SH-SY5Y (cell line): ENCODE measurements around the gene ROBO1.

Source experiments
- GATA2 ChIP-seq: IDR thresholded peaks from 2 replicates; pipeline ENCODE4 v1.6.1; 2011; ENCODE audit warnings: mild to moderate bottlenecking, low read depth, low read length
- GATA3 ChIP-seq: IDR thresholded peaks from 2 replicates; pipeline ENCODE4 v1.6.1; 2011; ENCODE audit warnings: low read depth, mild to moderate bottlenecking, low read length, moderate library complexity

ROBO1 gene

DNA sequence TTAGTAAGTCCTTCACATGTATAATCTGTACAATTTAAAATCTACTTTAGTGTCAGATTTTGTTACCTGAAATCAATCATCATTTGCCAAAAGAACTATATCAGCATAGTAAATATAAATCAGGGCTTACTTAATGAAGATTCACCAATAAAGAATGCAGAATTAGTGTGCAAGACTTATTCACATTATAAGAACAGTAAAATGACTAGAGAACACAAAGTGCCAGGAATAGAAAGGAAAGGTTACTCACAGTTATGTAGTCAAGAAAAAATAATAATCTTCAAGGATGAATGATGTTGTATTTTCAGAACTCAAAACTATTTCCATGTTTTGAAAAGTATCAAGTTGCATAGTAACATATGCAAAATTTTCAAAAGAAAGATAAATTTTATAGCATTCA, 891.9 kb downstream of the ROBO1 start:
- TF ChIP-seq GATA2 (no peak), GATA3 (no peak)

DNA sequence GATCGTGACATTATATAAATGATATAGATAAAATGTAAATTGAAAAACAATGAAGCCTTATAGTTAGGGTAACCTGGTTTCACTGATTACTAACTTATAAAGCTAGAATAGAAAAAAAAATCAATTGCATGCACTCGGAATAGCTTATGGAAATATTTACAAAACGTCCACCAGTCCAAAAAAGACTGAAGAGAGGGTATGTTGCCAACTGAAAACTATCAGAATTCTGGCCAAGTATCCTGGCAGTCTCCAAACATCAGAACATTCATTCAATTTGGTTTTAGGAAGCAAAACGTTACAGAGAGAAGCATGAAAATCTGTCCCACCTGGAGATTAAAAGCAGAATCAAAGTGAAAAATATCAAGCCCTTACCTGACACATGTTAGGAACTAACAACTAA, 892.4 kb downstream of the ROBO1 start:
- TF ChIP-seq GATA2 = no peak
- TF ChIP-seq GATA3 = no peak

DNA sequence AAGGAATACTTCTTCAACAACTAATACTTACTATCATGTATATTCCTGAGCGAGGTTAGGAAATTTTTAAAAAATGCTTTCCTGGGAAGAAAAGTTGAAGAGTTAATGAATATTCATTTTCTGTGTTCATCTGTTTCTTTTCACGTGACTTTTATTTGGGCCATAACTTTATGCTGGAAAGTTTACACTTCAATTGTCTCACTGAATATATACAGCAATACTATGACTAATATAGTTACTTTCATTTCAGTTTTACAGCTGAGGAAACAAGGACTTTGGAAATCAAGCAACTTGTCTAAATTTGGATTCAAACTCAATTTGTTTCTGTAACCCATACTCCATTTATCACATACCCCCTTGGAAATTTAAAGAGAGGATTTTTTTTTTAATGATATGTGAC, 894.2 kb downstream of the ROBO1 start:
- TF ChIP-seq GATA3 (no peak), GATA2 (no peak)

DNA sequence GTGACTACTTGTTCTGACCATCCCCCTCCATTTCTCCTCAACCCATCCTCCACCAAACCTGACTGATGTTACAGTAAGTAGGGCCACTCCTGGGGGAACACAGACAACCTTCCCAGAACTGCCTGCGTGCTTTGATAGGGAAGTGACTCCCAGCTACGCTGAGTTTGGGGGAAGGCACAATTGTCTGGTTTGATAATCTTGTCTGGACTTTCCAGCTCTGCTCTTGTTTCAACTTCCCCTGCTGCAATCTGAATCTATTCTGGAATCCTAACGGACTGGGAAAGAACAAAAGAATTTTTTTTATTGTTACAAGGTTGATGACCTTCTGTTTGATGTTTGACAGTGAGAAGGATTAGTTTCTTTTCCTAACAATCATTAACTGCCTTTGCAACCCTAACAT, 895.6 kb downstream of the ROBO1 start:
- TF ChIP-seq GATA2 = no peak
- no peak for TF ChIP-seq GATA3

DNA sequence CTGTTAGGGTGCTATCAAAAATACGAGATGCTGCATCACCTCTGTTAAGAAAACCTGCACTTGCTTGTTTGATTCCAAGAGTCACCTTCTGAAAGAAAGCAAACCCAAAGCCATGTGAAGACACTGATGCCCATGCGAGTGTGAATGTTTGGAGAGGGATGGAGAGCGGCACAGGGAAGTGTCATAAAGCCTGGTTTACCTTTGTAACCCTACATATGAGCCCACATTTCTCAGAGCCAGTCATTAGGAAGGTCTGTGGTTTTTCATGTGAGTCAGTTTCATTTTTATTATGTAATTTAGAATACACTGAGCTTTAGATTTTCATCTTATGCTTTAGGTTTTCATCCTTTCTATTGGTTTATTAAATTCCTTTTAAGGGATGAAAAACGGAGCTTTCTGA, 896.8 kb downstream of the ROBO1 start:
- no peak for TF ChIP-seq GATA2
- TF ChIP-seq GATA3 = no peak

DNA sequence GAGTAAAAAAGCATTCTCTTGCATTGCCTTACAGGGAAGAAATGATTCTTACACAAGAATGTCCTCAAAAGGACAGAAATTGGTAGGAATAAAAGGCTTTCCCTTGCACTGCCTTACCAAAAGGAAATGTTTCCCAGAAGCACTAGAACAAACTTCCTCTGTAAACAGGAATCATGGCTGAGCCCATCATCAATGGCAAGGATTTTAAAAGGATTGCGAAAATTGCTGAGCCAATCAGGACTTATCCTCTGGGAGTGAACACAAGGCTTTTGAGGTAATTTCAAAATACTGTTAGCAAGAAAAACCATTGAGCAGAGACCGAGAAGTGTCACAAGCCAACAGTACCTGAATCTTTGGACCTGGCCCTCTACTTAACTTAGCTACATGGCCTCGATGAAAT, 897.3 kb downstream of the ROBO1 start:
- TF ChIP-seq GATA2 (no peak), GATA3 (no peak)

DNA sequence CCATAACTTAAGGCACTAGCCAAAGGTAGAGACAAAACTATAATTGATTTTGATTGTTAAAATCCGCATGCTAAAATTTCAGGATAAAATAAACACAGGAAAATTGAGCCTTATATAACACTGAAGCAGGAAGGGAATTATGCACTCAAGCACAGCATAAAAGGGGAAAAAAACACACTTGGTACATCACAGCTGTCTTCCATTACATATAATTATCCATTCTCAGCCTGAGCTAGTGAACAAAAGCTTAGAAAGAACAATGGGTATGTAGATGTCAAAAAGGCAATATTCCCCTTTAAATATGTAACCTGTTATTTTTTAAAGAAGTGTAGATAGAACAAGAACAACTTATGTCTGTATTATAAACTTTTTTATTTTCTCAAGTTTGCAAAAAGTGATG, 899.2 kb downstream of the ROBO1 start:
- TF ChIP-seq GATA3 (no peak), GATA2 (no peak)

DNA sequence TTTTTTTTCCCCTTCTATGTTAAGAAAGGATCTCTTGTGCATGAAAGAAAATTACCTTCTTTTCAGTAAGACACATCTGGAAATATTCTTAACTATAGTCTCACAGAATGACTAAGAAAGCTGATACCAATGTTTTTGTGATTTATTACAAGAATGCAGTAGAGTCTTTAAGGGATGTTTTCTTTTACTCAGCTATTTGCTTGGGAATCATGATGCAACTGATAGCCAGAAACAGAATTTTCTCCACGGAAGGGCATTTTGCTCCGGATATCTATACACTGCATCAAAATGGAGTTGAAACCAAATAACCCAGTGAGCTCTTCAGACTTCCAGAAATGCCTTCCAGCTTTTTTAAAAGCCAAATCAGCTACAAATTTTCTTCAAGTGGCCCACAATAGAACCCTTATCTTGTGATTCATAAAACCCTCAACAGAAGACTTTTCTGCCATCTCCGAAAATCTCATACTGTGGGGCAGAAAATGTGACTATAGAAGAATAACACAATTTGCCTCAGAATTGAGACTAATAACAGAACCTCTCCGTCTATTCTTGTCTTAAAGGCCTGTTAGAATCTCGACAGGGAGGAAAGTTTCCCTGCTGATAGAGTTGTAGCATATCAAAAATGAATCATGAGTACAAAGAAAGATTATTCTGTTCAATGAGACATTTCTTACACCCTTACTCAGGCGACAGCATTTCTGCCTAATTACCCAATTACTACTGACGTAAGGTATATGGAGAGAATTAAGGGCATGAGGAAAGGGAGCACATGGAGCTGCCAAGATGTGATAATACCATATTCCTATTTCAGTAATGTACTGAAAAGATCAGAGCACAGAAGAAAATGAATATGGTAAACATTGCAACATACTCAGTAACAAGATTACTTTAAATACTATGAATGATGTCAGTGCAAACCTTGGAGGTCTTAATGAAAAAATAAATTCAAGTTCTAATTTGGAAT, 900.1 kb downstream of the ROBO1 start:
- TF ChIP-seq GATA3 (no peak), GATA2 (no peak)

DNA sequence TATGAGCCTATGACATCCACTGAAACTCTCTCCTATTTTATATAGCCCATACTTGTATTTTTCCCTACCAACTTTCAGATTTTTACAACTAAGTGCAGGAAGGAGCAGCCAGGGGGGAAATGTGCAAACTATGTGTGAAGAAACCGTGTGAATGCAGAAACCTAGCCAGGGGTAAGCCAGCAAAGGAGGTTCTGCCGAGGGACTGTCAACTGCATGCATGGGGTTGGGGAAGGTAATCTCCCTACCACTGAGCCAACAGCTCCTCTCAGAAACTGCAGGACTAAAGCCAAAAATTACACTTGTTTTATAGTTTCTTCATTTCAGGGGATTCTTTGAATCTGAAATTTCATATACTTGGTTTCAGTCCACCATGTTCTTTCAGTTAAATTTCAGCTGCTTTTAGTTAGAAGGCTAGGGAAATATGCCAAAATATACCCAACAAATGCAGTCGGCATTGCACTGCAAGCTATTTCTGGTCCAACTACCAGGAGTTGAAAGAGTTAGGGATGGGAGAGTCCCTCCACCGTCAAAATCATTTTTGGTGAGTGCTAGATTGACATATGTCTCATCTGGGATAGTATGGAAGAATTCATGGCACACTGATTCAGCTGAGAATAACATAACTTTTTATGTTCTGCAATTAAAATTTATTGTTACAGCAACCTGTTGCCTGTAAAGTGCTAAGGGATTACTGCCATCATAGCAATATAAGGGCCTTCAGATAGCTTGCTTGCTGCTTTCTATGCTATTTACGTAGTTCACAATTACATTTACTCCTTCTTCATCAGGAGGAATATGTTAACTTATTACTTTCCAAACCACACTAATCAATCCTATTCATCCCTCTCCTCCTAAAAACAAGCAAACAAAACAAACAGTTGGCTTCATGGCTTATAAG, 904.2 kb downstream of the ROBO1 start:
- TF ChIP-seq GATA3 = no peak
- no peak for TF ChIP-seq GATA2

DNA sequence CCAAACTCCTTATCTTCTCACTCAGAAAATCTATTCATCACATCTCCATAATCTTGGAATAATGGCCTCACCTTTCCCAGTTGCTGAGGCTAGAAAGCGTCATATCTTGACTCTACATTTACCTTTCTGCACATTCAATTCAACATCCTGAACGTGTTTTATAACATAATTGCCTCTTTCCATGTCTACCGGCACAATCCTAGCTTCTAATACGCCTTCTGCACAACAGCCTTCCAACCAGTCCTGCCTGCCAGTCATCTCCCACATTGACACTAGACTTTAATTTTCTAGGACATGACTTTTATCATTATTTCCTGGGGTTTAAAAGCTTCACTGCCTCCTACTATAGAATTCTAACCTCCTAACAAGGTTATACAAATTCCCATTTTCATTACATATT, 906.6 kb downstream of the ROBO1 start:
- TF ChIP-seq GATA2 = no peak
- no peak for TF ChIP-seq GATA3

DNA sequence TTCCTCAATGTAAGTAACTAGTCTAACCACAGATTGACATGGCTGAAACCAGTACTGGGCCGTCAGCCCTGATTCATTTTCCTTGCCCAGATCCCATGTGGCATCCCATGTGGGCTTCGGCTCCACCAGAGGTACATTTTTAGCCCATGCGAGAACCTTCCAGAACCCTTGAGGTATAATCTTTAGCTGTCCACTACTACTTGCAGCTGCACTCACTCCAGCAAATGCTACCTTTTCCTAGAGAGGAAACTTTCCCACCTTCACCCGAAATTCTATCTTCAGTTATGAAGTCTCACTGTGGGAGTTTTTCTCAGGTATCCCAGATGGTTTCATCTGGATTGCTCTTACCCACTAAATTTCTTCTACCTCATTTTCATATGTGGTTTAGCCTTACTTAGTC, 907.2 kb downstream of the ROBO1 start:
- TF ChIP-seq GATA2 (no peak), GATA3 (no peak)

DNA sequence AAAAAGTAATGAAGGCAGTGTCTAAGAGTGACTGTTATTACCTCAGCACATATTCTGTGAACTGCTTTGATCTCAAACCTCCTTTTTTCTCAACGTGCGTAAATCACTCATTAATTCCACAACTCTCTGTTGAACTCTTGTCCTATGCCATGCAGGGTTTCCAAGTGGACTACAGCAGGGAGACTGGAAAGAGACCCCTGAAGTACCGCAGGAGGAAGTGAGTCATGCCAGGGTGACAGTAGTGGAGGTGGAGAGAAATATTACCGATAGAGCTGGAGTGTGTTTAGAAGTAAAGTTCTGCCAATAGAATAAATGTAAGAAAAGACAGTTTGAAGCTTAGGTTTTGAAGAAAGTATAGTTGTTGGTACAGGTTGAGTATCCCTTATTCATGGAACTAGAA, 908.9 kb downstream of the ROBO1 start:
- TF ChIP-seq GATA3 = no peak
- no peak for TF ChIP-seq GATA2

DNA sequence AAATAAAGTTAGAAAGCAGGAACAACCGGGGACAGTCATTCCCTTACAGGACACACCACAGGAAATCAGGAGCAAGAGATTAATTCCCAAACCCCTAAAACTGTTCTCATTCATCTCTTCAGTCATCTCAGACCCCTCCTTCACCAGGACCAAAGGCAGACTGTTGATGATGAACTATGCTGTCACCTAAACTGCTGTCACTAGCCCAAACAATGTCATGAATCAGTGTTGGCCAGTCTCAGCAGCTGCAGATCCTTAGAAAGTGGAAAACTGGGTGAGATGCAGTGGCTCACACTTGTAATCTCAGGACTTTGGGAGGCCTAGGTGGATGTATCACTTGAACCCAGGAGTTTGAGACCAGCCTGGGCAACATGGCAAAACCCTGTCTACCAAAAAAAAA, 909.6 kb downstream of the ROBO1 start:
- TF ChIP-seq GATA2 = no peak
- TF ChIP-seq GATA3 = no peak

DNA sequence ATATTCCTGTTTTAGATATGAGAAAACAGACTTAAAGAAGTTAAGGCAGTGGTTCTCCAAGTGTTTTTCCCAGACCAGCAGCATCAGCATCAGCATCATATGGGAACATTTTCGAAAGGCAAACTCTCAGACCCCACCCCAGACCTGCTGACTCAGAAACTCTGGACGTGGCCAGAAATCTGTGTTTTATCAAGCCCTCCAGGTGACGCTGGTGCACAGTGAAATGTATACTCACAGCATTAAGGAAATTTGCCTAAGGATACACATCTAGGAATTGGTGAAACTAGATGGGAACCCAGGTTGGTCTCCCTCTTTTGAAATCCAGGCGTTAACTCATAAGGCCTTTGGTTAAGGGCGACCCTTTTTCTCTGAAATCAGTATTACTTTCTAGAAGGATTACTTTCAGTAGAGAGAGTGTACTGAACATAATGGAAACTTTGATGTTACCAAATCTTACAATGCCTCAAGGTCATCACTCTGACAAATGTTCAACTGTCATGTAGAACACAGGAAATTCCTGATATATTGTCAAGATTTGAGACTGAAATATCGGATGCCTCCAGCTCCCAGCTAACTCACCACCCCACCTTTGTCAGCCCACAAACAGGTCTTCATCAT, 910.2 kb downstream of the ROBO1 start:
- TF ChIP-seq GATA3 (no peak), GATA2 (no peak)

DNA sequence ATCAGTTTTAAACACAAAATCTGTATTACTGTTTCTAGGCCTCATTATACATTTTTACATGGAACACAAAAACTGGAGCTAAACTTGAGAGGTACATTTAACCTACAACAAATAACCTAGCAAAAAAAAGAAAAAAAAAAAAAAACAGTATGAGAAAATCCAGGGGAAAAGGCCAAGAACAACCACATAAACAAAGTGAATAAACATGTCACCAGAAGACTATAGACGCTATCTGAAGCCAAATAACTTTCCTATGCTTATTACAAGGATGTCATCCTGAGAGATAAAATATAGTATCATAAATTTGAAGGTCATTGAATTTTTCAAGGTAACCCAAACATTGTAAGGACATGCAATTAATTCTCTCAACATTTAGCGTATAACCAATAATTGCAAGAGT, 911.6 kb downstream of the ROBO1 start:
- TF ChIP-seq GATA3 = no peak
- no peak for TF ChIP-seq GATA2
